Peyer's patch (tissue), 4 donors: Measurements from ENCODE around the gene AUTS2. TPM values are rescaled to one million over a fixed set of nuclear protein-coding genes. Genes with fewer than 3 reads are reported as not detected.

Experiments used
- DNase-seq, 3 donors: peaks; one replicate each; pipeline ENCODE4 v3.0.0-alpha.2; 2017 to 2019
- H3K27ac ChIP-seq, 4 donors: fragments of 200-600 bp; sonication (generic); one replicate each; pipeline ENCODE4 v1.5.1; 2016 to 2019
- H3K27me3 ChIP-seq, 2 donors: fragments of 200-600 bp; sonication (generic); one replicate each; pipeline ENCODE4 v1.5.1; 2019
- H3K36me3 ChIP-seq, 3 donors: fragments of 200-600 bp; sonication (generic); one replicate each; pipeline ENCODE4 v1.5.1; 2016 to 2019
- H3K4me1 ChIP-seq, 4 donors: fragments of 200-600 bp; sonication (generic); one replicate each; pipeline ENCODE4 v1.5.1; 2016 to 2019
- H3K4me3 ChIP-seq, 4 donors: fragments of 200-600 bp; sonication (generic); 1 replicate in 3 of 4; 2 replicates in 1 of 4; pipeline ENCODE4 v1.5.1; 2016 to 2019; ENCODE audit warnings: mild to moderate bottlenecking in 1 of 4
- H3K9me3 ChIP-seq, 4 donors: fragments of 200-600 bp; sonication (generic); one replicate each; pipeline ENCODE4 v1.5.1; 2016 to 2019; ENCODE audit warnings: mild to moderate bottlenecking in 1 of 4
- POLR2A ChIP-seq, 2 donors: fragments of 450-650 bp; IDR thresholded peaks; one replicate each; pipeline ENCODE4 v1.5.1; 2017; ENCODE audit warnings: antibody characterized with exemption in 2 of 2, mild to moderate bottlenecking in 2 of 2, moderate library complexity in 2 of 2
- total RNA-seq, 4 donors: library from RNA; depleted of rRNA; stranded (reverse); fragments of >200 nt; gene quantifications; one replicate each; pipeline ENCODE4 v1.1.0, GENCODE V29; 2016
- TF ChIP-seq, protein P1 (sequence below), 6 experiments: fragments of 450-650 bp in 4 of 6; fragments of 200-600 bp in 2 of 6; sonication (generic) in 1 of 6; IDR thresholded peaks; one replicate each; pipeline ENCODE4 v1.5.1; 2017 to 2019; ENCODE audit warnings: antibody characterized with exemption in 6 of 6, mild to moderate bottlenecking in 3 of 6, moderate library complexity in 1 of 6

The AUTS2 gene
- total RNA-seq, 4 donors from 2014 or later, result 55.9 to 90.0 (median 72.6) TPM

DNA sequence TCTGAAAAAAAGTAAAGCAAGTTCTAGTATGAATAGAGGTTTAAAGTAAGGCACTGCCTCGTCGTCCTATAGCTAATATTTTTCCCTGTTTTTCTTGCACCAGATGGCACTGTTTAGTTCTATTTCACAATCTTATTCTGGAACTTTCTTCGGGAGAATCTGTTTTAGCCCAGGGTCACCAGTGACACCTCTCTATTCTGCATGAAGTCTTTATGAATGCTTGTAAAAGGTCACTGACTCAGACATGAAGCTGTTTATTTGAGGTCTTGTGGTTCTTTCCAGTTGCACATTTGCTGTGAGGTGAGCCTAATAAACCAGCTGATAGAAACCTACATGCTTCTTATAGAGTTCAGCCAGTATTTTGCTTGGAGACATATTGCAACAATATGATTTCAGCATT is 444.3 kb downstream of the AUTS2 start:
- no peaks in the 10 kb centered on the region for H3K9me3 ChIP-seq
- peaks cover 0 to 11% (median 0%) of the 10 kb centered on the region in 4 donors for H3K4me1 ChIP-seq
- H3K27me3 ChIP-seq, result no peaks in the 10 kb centered on the region
- no peak for DNase-seq
- TF ChIP-seq, protein P1, sequence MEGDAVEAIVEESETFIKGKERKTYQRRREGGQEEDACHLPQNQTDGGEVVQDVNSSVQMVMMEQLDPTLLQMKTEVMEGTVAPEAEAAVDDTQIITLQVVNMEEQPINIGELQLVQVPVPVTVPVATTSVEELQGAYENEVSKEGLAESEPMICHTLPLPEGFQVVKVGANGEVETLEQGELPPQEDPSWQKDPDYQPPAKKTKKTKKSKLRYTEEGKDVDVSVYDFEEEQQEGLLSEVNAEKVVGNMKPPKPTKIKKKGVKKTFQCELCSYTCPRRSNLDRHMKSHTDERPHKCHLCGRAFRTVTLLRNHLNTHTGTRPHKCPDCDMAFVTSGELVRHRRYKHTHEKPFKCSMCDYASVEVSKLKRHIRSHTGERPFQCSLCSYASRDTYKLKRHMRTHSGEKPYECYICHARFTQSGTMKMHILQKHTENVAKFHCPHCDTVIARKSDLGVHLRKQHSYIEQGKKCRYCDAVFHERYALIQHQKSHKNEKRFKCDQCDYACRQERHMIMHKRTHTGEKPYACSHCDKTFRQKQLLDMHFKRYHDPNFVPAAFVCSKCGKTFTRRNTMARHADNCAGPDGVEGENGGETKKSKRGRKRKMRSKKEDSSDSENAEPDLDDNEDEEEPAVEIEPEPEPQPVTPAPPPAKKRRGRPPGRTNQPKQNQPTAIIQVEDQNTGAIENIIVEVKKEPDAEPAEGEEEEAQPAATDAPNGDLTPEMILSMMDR (IDR thresholded peaks at IDR 0.05), result peak in 3 of 6 experiments; percentile 44 to 52 (median 48)
- TF ChIP-seq POLR2A (IDR thresholded peaks at IDR 0.05), result no peak
- no peaks in the 10 kb centered on the region for H3K36me3 ChIP-seq
- H3K27ac ChIP-seq, result no peak overlapping the region
- H3K4me3 ChIP-seq, result no peak overlapping the region

DNA sequence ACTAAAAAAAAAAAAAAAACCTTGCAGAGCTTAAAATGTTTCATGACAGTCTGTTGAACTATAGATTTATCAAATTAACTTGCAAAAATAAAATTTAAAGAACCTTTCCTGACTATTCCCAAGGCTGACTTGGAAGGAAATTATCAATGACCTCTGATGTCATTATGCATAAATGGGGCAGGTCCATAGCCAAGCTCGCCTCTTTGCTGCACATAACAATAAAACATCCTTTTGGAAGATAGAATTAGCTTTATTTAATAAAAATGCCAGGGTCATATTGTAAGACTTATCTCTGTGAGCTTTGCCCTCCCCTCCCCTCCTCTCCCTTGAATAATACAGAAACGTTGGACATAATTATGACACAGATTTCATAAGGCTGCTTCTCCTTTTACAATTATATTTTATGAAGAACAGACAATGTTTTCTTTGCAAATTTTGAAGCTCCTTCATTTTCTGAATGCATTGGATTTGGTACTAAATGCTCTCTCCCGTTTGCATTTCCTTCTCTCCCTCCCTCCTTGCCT is 444.8 kb downstream of the AUTS2 start:
- TF ChIP-seq POLR2A (IDR thresholded peaks at IDR 0.05), result no peak
- TF ChIP-seq, protein P1 (IDR thresholded peaks at IDR 0.05), result no peak
- Histone ChIP-seq H3K27me3 (no peaks in the 10 kb centered on the region), H3K4me3 (no peak overlapping the region), H3K4me1 (peaks cover 0 to 11% (median 0%) of the 10 kb centered on the region in 4 donors), H3K36me3 (no peaks in the 10 kb centered on the region), H3K27ac (no peak overlapping the region), H3K9me3 (no peaks in the 10 kb centered on the region)
- no peak for DNase-seq

GRCh38 chr7:70044064-70044463 is 445.8 kb downstream of the AUTS2 start:
- no peaks in the 10 kb centered on the region for H3K36me3 ChIP-seq
- H3K4me1 ChIP-seq, result peaks cover 0 to 11% (median 0%) of the 10 kb centered on the region in 4 donors
- TF ChIP-seq, protein P1 (IDR thresholded peaks at IDR 0.05), result no peak
- no peak for TF ChIP-seq POLR2A (IDR thresholded peaks at IDR 0.05)
- H3K4me3 ChIP-seq, result no peak overlapping the region
- no peak overlapping the region for H3K27ac ChIP-seq
- DNase-seq, result no peak
- H3K27me3 ChIP-seq, result no peaks in the 10 kb centered on the region
- no peaks in the 10 kb centered on the region for H3K9me3 ChIP-seq

- Histone ChIP-seq H3K4me3 (no peak overlapping the region), H3K36me3 (no peaks in the 10 kb centered on the region), H3K27ac (no peak overlapping the region), H3K27me3 (no peaks in the 10 kb centered on the region), H3K9me3 (no peaks in the 10 kb centered on the region), H3K4me1 (peaks cover 0 to 11% (median 0%) of the 10 kb centered on the region in 4 donors)
- no peak for DNase-seq
- TF ChIP-seq POLR2A (IDR thresholded peaks at IDR 0.05), result no peak
- TF ChIP-seq, protein P1 (IDR thresholded peaks at IDR 0.05), result no peak
Observed at GRCh38 chr7:70044525-70044924, 446.2 kb downstream of the AUTS2 start.

DNA sequence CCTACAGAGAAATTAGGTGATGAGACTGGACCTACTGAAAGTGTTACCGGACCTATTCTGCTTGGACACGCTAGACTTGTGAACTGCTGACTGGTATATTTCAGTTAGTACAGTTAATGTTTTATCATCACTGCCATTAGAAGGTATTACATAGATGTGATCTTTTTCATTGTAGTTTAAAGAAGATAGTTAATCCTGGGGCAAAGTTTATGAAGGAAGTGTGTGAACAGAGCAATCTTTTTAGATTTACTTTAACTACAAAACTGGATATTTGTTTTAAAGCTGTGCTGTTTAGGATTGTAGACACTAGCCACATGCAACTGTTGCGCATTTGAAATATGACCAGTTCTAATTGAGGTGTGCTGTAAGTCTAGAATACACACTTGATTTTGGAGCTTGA is 446.7 kb downstream of the AUTS2 start:
- H3K27me3 ChIP-seq, result no peaks in the 10 kb centered on the region
- no peak for TF ChIP-seq POLR2A (IDR thresholded peaks at IDR 0.05)
- TF ChIP-seq, protein P1 (IDR thresholded peaks at IDR 0.05), result no peak
- no peak overlapping the region for H3K27ac ChIP-seq
- H3K9me3 ChIP-seq, result no peaks in the 10 kb centered on the region
- no peak overlapping the region for H3K4me3 ChIP-seq
- H3K36me3 ChIP-seq, result no peaks in the 10 kb centered on the region
- H3K4me1 ChIP-seq, result peaks cover 0 to 11% (median 0%) of the 10 kb centered on the region in 4 donors
- DNase-seq, result no peak

DNA sequence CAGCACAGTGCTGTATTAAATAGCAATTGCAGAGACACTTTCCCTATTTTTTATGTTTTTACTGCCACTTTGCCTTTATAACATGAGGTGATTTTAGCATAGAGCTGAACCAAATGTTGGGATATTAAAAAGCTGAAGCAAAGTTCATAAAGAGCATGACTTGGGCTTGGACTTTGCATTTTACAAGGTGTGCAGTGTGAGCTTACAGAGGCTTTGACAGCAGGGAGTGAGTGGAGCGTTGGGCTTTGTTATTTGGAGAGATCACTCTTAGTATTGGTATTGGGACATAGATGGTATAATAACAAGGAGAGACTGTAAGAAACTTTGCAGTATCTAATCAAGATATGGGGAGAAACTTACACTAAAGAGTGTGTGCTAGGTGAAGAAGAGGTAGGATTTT is 449.1 kb downstream of the AUTS2 start:
- Histone ChIP-seq H3K4me1 (peaks cover 0 to 11% (median 0%) of the 10 kb centered on the region in 4 donors), H3K4me3 (no peak overlapping the region), H3K27ac (no peak overlapping the region), H3K27me3 (no peaks in the 10 kb centered on the region), H3K36me3 (no peaks in the 10 kb centered on the region), H3K9me3 (no peaks in the 10 kb centered on the region)
- DNase-seq, result no peak
- TF ChIP-seq, protein P1 (IDR thresholded peaks at IDR 0.05), result no peak
- TF ChIP-seq POLR2A (IDR thresholded peaks at IDR 0.05), result no peak
